Ovary (tissue), 3 donors: ENCODE measurements around the gene UROC1.

Experiments
- CTCF ChIP-seq, 3 donors: fragments of 450-650 bp in 2 of 3; fragments of 200-600 bp in 1 of 3; IDR thresholded peaks; one replicate each; pipeline versions ENCODE4 v1.5.1 to v1.8.0; 2016 to 2022; ENCODE audit warnings: antibody characterized with exemption in 3 of 3, mild to moderate bottlenecking in 1 of 3
- POLR2A ChIP-seq: fragments of 450-650 bp; IDR thresholded peaks from one replicate; pipeline ENCODE4 v1.6.1; 2017; ENCODE audit warnings: antibody characterized with exemption, mild to moderate bottlenecking, moderate library complexity
- donor health status: DM: no; HTN: no; CAD: no.

GRCh38 chr3:126546549-126547239 lies 29.1 kb upstream of the UROC1 start:
- TF ChIP-seq CTCF (IDR thresholded peaks at IDR 0.05) (no peak), POLR2A (no peak)
